Endothelial cell of umbilical vein (primary cell): Measurements from ENCODE around the gene PCBD1. TPM values are rescaled to one million over a fixed set of nuclear protein-coding genes. Genes with fewer than 3 reads are reported as not detected.

ENCODE experiments used
- BruUV-seq: library from RNA; stranded (reverse); fragments of 400-500 nt; replicated peaks from 2 replicates; lab custom pipeline; 2021; lab: Mats Ljungman, UMichigan
- CTCF ChIA-PET: fragments of 300-600, 350-600 bp; sonication (Branson Sonifier 250); formaldehyde crosslinking; loops from one replicate; lab custom pipeline; 2021; ENCODE audit warnings: antibody characterized with exemption, inconsistent platforms; lab: Charles Lee
- POLR2A ChIA-PET: fragments of 300-600, 350-600 bp; sonication (Branson Sonifier 250); formaldehyde crosslinking; loops from one replicate; lab custom pipeline; 2021; ENCODE audit warnings: antibody characterized with exemption, inconsistent platforms; lab: Charles Lee
- DNase-seq: peaks from one replicate; pipeline ENCODE4 v3.0.0-alpha.2; 2011; ENCODE audit warnings: low read depth, low spot score
- FAIRE-seq: peaks from 2 replicates; lab custom pipeline; 2011; peaks lifted over from hg19 to GRCh38; lab: Jason Lieb, UNC
- H2AFZ ChIP-seq: 2 replicates; pipeline ENCODE4 v1.6.0; 2012; ENCODE audit warnings: low read depth, low read length, control low read depth, inconsistent platforms
- H3K27ac ChIP-seq: 2 replicates; pipeline ENCODE4 v1.5.1; 2011; ENCODE audit warnings: low read depth, mild to moderate bottlenecking, control low read depth, low read length, moderate library complexity; ENCODE audit not compliant: insufficient read depth
- H3K27me3 ChIP-seq, 2 experiments: 2 replicates each; pipeline versions ENCODE4 v1.6.0 to v1.6.1; 2011; ENCODE audit warnings: low read length in 2 of 2, mixed read lengths in 1 of 2; ENCODE audit not compliant: control insufficient read depth in 2 of 2, insufficient read depth in 2 of 2
- H3K36me3 ChIP-seq, 2 experiments: 2 replicates in 1 of 2; 3 replicates in 1 of 2; pipeline ENCODE4 v1.5.1; 2011; ENCODE audit warnings: low read length in 2 of 2, mild to moderate bottlenecking in 1 of 2, moderate library complexity in 1 of 2; ENCODE audit not compliant: control insufficient read depth in 2 of 2, insufficient read depth in 2 of 2; ENCODE audit errors: extremely low read depth in 1 of 2
- H3K4me1 ChIP-seq: 3 replicates; pipeline ENCODE4 v1.5.1; 2011; ENCODE audit warnings: mild to moderate bottlenecking, low read length; ENCODE audit not compliant: control insufficient read depth, insufficient read depth; ENCODE audit errors: extremely low read depth
- H3K4me2 ChIP-seq: 2 replicates; pipeline ENCODE4 v1.6.1; 2011; ENCODE audit warnings: low read length, control low read depth, mixed read lengths; ENCODE audit not compliant: insufficient read depth
- H3K4me3 ChIP-seq, 3 experiments: fragments of 200-600 bp in 1 of 3; sonication (generic), shearing (Covaris generic) in 1 of 3; replicated peaks in 1 of 3; 2 replicates each; pipeline ENCODE4 v1.5.1; 2011 to 2016; ENCODE audit warnings: control low read depth in 3 of 3, low read length in 3 of 3, mild to moderate bottlenecking in 2 of 3, inconsistent platforms in 1 of 3, low read depth in 1 of 3, moderate library complexity in 1 of 3; ENCODE audit not compliant: insufficient read depth in 1 of 3
- H3K79me2 ChIP-seq: 2 replicates; pipeline ENCODE4 v1.6.0; 2012; ENCODE audit warnings: low read length, inconsistent platforms; ENCODE audit not compliant: control insufficient read depth, insufficient read depth
- H3K9ac ChIP-seq: replicated peaks from 2 replicates; pipeline ENCODE3; 2011; ENCODE audit warnings: low read length, control low read depth; ENCODE audit not compliant: insufficient read depth; ENCODE audit errors: extremely low read depth
- H3K9me1 ChIP-seq: replicated peaks from 3 replicates; pipeline ENCODE4 v1.6.0; 2011; ENCODE audit warnings: mild to moderate bottlenecking, low read length; ENCODE audit not compliant: control insufficient read depth, insufficient read depth; ENCODE audit errors: extremely low read depth
- H3K9me3 ChIP-seq: replicated peaks from 2 replicates; pipeline ENCODE4 v1.5.1; 2012; ENCODE audit warnings: low read length, inconsistent platforms; ENCODE audit not compliant: control insufficient read depth, insufficient read depth
- H4K20me1 ChIP-seq: replicated peaks from 2 replicates; pipeline ENCODE3; 2011; ENCODE audit warnings: mild to moderate bottlenecking, low read length; ENCODE audit not compliant: control insufficient read depth, insufficient read depth; ENCODE audit errors: extremely low read depth
- CTCF ChIP-seq, 2 donors: IDR thresholded peaks; 1 replicate in 1 of 2; 2 replicates in 1 of 2; pipeline ENCODE4 v1.5.1; 2011; ENCODE audit warnings: low read length in 2 of 2, mild to moderate bottlenecking in 2 of 2, moderate library complexity in 2 of 2, control low read depth in 1 of 2, inconsistent platforms in 1 of 2, low read depth in 1 of 2; ENCODE audit not compliant: insufficient read depth in 1 of 2; ENCODE audit errors: extremely low read depth in 1 of 2
- EZH2 ChIP-seq: IDR thresholded peaks from 2 replicates; pipeline ENCODE4 v1.6.1; 2012; ENCODE audit warnings: borderline replicate concordance, low read depth, mild to moderate bottlenecking, moderate library complexity, low read length, inconsistent platforms; ENCODE audit not compliant: severe bottlenecking
- FOS ChIP-seq: IDR thresholded peaks from 2 replicates; pipeline ENCODE4 v1.6.1; 2011; ENCODE audit warnings: mild to moderate bottlenecking, low read length, moderate library complexity, borderline replicate concordance; ENCODE audit not compliant: insufficient read depth
- GATA2 ChIP-seq: IDR thresholded peaks from 2 replicates; pipeline ENCODE4 v1.7.0; 2011; ENCODE audit warnings: low read depth, mild to moderate bottlenecking, moderate library complexity, mixed read lengths, low read length; ENCODE audit not compliant: insufficient read length, insufficient read depth
- JUN ChIP-seq: IDR thresholded peaks from 2 replicates; pipeline ENCODE4 v1.6.1; 2011; ENCODE audit warnings: borderline replicate concordance, low read depth; ENCODE audit not compliant: insufficient read length, insufficient read depth
- MAX ChIP-seq: IDR thresholded peaks from 2 replicates; pipeline ENCODE4 v1.6.1; 2011; ENCODE audit not compliant: insufficient read depth, insufficient read length
- MYC ChIP-seq: IDR thresholded peaks from one replicate; pipeline ENCODE4 v1.6.1; 2011; ENCODE audit warnings: mild to moderate bottlenecking, low read depth, low read length
- POLR2A ChIP-seq: IDR thresholded peaks from 2 replicates; pipeline ENCODE4 v1.6.1; 2012; ENCODE audit warnings: low read depth, mild to moderate bottlenecking, control low read depth, low read length
- POLR2AphosphoS5 ChIP-seq: IDR thresholded peaks from 2 replicates; pipeline ENCODE4 v1.6.1; 2012; ENCODE audit warnings: low read depth, mild to moderate bottlenecking, control low read depth, low read length, moderate library complexity; ENCODE audit not compliant: insufficient read depth
- dilution Hi-C: fragments of 300-500 bp; cut with MboI; formaldehyde crosslinking; loops from one replicate; pipeline ENCODE4 v1.15.0; 2019; ENCODE audit warnings: low sequenced_read_pairs; ENCODE audit not compliant: extremely low pct_ligation_motif_present
- intact Hi-C: fragments of 100-400 bp; cut with micrococcal nuclease; formaldehyde crosslinking; loops from one replicate; pipeline ENCODE4 v1.10.0; 2022
- polyA plus RNA-seq, 4 experiments: library from polyadenylated mRNA; depleted of rRNA in 3 of 4; stranded (reverse) in 3 of 4; unstranded in 1 of 4; fragments of >200 nt; gene quantifications; 2 replicates each; pipeline versions ENCODE4 v1.2.1 to v1.2.3, GENCODE V29; 2011 to 2012; ENCODE audit warnings: missing spikeins in 1 of 4
- total RNA-seq: library from RNA; stranded (reverse); gene quantifications from 2 replicates; pipeline ENCODE4 v1.2.3, GENCODE V29; 2021

Gene PCBD1
- total and polyA plus RNA-seq, 2 donors (not counting 3 experiments of a cell fraction or from before 2014, with no cell fraction given), result 95.7 to 113 TPM

GRCh38 chr10:70885931-70886903, 2.1 kb downstream of the PCBD1 start:
- intact Hi-C loops, result loop anchor here (10.0 kb wide), 1 partner anchor 421 kb away; no protein-coding TSS in a partner anchor
- no peaks in the 10 kb centered on the region for H3K9me1 ChIP-seq
- ChIA-PET CTCF (interaction anchor here (2.2 to 3.2 kb wide), 2 partner anchors 9 to 16 kb away, joined by 8 to 20 read pairs; no protein-coding TSS in a partner anchor), POLR2A (no interaction called here)
- H4K20me1 ChIP-seq, result no peaks in the 10 kb centered on the region
- no peak overlapping the region for H3K4me2 ChIP-seq
- DNase-seq, result peak; percentile 26
- no peak for FAIRE-seq
- dilution Hi-C loops, result no loop called here
- H3K9me3 ChIP-seq, result no peaks in the 10 kb centered on the region
- no peak overlapping the region for H3K4me3 ChIP-seq
- no peak overlapping the region for H2AFZ ChIP-seq
- H3K27ac ChIP-seq, result no peak overlapping the region
- TSS peak; percentile 16 for BruUV-seq
- H3K4me1 ChIP-seq, result peaks cover 12% of the 10 kb centered on the region
- peaks cover 5 to 6% of the 10 kb centered on the region in 2 experiments for H3K36me3 ChIP-seq
- no peaks in the 10 kb centered on the region for H3K27me3 ChIP-seq
- H3K79me2 ChIP-seq, result peaks cover 8% of the 10 kb centered on the region
- no peak overlapping the region for H3K9ac ChIP-seq
- TF ChIP-seq POLR2A (no peak), CTCF (IDR thresholded peaks at IDR 0.05; ENCODE audit: extremely low read depth in 1 of 2, insufficient read depth in 1 of 2, low read depth in 1 of 2, low read length in 2 of 2) (no peak), FOS (no peak), EZH2 (no peak), GATA2 (no peak), MYC (no peak), JUN (no peak), POLR2AphosphoS5 (no peak), MAX (no peak)
